ENCODE results near the gene PDILT.
A peak's percentile ranks its signal among the peaks of the same experiment; 100 is the strongest.

The PDILT gene

GRCh38 chr16:20401066-20401465 is 3.5 kb downstream of the PDILT start:
- no peak for DNase-seq

GRCh38 chr16:20399185-20399584 is 5.4 kb downstream of the PDILT start:
- DNase-seq, result no peak

- DNase-seq, result no peak
Observed at GRCh38 chr16:20398603-20399002, 5.9 kb downstream of the PDILT start.

DNA sequence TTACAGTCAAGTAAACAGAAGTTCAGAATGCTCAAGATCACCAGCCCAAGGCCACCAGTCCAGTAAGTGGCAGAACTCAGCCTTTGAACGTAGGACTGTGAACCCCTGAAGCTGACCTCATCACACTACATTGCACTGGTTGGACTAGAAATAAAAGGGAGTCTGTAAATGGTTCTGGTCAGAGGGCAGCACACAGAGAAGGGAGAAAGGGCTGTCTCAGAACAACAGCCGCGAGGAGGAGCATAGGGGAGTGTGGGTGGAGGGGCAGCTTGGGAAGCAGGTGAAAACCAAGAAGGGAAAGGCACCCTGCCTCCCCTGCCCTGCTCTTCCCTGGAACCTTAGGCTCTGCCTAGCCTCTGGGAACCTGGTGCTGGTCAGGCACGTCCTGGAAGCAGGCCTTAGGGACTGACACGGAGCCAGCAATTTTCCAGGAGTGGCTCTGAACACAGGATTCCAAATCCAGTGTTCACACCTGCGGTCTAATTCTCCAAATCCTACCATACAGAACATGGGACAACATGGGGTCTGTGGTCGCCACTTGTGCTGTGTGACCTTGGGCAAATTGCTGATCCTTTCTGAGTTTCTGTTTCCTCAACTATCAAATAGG is 7.0 kb downstream of the PDILT start:
- no peak for DNase-seq

GRCh38 chr16:20396846-20397467 is 7.6 kb downstream of the PDILT start:
- DNase-seq, result no peak

DNA sequence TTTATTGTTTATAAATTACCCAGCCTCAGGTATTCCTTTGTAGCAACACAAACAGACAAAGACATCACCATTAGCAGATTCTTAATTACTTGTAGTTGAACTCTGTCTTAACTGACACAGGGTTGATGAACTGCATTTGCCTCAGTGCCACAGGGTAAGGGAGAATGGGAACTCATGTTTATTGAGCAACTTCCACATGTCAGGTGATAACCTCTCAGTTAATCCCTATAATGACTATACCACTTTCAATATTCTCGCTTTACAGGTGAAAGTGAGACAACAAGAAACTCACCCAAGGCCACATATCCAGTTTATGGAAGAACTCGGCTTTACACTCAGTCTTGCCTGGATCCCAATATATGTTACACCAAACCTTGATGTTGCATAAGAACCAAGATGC is 8.6 kb downstream of the PDILT start:
- DNase-seq, result no peak

GRCh38 chr16:20393801-20394577 is 10.5 kb downstream of the PDILT start:
- DNase-seq, result no peak

DNA sequence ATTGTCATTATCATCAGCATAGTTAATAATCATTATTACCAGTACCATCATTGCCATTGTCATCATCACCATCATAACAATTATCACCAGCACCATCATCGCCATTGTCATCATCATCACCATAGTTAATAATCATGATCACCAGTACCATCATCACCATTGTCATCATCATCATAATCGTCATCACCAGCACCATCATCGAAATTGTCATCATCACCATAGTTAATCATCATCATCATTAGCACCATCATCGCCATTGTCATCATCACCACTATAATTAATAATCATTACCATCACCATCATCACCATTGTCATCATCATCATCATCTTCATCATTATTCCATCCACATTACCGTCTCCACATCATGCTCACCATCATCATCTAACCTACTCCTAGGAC is 13.5 kb downstream of the PDILT start:
- no peak for DNase-seq

DNA sequence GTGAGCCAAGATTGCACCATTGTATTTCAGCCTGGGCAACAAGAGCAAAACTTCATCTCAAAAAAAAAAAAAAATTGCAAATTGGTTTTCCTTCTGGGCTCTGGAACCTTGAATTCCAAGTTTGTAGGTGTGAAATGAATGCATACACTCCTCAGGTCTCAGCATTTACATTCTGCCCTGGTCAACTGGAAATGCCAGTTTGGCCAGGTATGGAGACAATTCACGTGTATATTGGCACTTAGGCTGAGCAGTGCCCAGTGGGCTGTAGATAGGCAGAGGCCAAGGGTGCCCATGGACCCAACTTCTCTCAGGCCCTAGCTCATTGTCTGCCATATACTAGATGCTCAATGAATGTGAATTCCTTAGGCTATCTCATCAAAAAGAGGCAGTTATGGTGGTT is 15.7 kb downstream of the PDILT start:
- DNase-seq, result no peak

- no peak for DNase-seq
Observed at GRCh38 chr16:20387978-20388377, 16.6 kb downstream of the PDILT start.

DNA sequence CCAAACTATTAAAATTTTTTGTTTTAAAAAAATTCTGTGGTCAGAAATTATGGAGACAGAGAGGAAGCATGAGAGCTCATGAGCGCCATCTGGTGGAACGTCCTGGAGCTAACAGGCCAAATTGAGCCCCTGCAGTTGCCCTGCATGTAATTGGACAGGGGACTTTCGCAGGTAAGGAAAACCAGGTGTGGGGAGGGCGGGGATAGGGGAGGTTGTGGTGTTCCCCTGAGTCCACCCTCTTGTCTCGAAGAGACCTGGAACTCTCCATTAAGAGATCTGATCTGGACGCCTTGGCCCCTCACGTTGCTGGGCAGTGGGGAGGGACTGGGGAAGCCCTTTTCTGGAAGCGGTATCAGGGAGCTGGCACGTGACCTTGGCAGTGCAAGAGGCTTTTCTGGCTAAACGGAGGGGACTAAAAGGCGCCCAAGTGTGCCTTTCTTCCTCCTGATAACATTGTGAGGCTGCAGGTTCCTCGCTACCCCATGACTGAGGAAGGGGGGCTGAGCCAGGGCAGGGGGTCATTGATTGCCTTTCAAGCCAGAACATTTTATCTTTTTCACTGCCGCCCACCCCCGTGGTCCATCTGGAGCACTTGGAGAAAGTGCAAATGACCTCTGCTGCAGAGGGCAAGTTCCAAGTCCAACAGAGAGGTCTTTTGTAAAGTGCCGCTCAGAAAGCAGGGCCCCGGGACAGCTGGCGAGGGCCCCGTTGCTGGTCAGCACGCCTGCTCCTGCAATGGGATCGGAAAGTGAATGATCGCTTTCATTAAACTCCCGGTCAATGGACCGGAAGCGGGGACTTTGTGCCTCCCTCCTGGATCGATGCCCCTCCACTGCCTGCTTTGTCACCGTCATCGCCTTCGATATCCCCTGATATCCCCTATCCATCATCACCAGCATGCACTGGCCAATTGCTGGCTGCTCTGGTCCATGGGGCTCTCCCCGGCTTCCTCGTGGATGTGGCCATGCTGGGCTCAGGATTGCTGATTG is 18.4 kb downstream of the PDILT start:
- peak; percentile 34 for DNase-seq

DNA sequence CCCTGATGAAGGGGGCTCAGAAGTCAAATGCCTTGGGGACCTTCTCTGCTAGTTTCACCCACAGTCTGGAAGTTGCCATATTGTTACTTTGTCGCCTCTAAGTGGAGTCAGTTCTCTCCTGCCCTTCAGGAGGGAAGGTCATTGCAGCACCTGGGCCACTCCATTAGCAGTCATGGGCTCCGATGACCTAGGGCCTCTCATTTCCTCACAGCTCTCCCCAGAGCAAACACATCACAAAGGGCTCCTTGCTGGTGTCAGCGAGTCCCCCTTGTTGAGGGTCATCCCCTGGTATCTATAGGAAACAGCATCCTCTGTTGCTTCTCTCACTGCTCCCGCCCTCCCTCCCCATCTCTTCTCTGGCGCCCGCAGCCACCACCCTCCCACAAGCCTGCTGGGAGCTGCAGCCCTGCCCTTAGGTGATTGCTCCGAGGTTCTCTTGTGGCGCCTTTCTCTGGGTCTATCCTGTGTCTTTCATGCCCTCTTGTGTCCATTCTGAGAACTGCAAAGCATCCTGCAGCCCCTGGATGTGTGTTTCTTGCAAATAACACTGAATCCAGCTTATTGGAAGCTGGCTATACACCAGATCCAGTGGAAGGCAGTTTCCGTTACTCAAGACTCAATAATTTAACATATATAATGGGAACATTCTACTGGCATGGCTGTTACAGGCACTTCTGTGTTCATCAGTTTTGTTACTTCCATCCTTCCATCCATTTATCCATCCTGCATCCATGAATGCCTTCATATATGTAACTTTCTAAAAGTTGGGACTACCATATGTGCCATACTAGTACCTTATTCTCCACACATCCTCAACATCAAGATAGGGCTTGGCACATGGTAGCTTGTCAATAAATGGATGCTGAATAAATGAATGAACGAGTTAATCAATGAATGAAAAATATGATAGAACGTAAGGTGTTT is 21.2 kb downstream of the PDILT start:
- peak; percentile 67 for DNase-seq

DNA sequence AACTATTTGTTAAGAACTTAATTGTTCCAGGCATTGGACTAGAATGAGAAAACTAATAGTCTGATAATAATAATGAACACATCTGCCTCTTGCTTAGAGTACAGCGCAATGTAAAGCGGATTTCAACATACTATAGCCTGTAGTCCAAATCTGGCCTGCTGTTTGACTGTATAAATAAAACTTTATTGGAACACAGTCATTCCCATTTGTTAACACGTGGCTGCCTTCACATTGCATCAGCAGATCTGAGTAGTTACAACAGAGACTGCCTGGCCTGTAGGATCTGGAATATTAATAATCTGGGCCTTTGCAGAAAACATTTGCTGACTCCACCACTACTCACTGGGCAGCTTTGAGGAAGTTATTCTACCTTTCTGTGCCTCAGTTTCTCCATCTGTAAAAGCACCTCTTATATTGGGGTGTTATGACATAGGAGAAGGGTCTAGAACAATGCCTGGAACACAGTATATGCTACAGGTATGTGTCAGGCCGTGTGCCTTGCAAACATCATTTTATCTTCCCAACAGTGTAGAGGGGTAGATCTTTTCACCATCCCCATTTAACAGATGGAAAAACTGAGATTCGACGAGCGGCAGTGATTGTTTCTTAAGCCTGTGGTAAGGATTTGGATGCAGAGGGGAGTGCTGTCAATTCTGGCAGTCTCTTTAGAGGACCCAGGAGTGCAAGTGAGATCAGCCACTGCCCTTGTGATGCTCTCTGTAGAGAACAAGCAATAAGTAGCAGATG is 22.2 kb downstream of the PDILT start:
- no peak for DNase-seq

- no peak for DNase-seq
Observed at GRCh38 chr16:20380782-20381181, 23.8 kb downstream of the PDILT start.

DNA sequence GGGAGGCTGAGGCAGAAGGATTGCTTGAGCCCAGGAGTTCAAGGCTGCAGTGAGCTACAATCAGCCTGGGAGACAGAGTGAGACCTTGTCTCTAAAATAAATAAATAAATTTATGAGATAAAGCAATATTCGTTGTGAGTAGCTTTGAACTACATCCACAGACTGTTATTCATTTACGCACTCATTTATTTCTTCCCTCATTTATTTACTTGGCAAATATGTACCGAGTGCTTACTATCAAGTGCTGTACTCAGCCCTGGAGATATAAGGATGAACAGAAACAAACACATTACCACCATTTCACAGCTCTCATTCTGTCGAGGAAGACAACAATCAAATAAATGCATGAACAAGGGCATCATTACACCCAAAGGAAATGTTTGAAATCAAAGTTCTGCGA is 27.4 kb downstream of the PDILT start:
- no peak for DNase-seq

DNA sequence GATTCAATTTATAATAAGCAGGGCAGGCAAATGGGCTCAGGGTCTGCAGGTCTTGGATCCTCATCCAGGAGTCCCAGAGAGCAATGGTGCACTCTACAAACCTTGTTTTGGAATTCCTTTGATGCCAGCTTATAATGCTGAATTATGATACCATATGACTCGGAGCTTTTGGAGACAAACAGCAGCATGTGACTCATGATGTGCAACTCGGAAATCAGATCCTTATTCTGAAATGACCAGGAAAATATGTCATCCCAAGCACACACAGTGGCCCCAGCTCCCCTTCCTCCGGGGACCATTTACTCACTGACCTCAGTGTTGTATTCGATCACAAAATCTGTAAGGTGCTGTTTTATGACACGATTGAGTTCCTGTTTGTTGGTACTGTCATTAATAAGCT is 31.8 kb downstream of the PDILT start:
- DNase-seq, result no peak

- no peak for DNase-seq
Observed at GRCh38 chr16:20369452-20370054, 35.0 kb downstream of the PDILT start.

DNA sequence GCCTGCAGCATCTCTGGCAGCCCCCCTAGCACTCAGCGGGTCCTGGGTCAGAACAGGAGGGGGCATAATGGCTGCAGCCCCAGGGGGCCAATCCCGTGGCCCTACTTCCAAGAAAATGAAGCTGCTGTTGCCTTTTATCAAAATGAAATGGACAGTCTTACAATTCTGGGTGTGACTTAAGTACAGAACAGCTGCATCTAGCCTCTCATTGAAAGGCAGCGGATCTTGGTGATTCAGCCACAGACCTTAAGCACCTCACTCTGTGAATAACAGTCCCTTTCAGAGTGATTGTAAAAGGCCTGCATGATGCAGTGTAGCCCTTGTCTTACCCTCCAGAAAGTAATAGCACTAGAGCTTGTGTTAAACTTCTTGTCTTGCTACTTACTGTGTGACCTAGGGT is 40.5 kb downstream of the PDILT start:
- DNase-seq, result no peak

- DNase-seq, result no peak
Observed at GRCh38 chr16:20363191-20363590, 41.3 kb downstream of the PDILT start.

DNA sequence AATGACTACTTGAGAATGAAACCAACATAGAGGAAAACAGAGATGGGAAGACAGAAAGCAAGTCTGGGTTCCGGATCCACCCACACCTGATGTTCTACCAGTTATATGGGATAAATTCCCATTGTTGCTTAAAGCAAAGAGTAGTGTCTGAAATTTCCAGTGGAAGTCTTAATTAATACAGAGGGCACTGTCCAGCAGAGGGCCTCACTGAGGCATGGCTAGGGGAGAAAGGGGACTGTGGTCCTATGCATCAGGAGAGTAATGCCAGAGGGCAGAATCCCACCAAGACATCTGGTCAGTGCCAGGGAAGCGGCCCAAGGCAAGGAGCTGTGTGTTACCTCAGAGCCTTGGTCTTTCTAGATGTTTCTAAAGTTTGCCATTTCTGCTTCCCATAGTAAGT is 44.5 kb downstream of the PDILT start:
- DNase-seq, result no peak
